ENCODE measurements around the gene CYB561. TPM values are rescaled to one million over a fixed set of nuclear protein-coding genes. Genes with fewer than 3 reads are reported as not detected.

The CYB561 gene
- total and polyA plus RNA-seq, 2 of the 4 experiments (the other 2 are of a cell fraction), result 2.5 to 3.0 TPM

DNA sequence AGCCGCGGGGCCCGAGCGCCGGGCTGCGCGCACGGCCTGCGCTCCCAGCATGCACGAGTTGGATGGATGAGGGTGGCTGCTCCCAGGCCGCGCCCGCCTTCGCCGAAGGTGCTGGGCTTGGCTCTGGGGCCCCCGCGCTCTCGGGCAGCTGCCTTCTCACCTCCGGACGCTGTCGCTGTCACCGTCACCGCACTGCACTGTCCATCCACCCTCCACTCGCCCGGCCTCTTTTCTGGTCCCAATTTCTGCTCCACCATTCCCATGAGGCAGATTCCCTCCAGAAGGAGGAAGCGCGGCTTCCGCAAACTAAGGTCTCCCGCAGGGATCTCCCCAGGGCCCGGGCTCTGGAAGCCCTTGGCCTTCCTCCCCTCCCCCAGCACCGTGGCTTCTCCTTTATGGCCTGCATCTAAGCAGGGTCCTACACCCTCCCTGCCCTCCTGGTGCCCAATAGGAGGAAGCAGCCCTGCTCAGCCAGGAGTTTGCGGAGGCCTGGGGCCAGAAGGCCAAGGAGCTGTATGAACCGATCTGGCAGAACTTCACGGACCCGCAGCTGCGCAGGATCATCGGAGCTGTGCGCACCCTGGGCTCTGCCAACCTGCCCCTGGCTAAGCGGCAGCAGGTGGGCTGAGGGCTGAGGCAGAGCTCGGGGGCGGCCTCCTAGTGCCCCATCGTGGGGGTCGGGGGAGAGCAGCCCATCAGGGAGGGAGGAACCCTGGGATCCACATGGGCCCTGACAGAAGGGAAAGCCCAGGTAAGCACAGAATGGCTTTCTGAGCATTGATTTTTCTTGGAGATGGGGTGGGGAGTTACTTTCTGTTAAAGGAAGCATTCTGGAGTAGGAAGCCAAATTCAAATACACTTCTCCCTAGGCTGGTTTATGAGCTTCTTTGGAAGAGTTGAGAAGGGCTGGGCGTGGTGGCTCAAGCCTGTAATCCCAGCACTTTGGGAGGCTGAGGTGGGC, 31.7 kb upstream of the CYB561 start (continued):
- TF ChIP-seq MXI1 (IDR thresholded peaks at IDR 0.05; ENCODE audit: borderline replicate concordance, low read depth, low read length), result no peak

DNA sequence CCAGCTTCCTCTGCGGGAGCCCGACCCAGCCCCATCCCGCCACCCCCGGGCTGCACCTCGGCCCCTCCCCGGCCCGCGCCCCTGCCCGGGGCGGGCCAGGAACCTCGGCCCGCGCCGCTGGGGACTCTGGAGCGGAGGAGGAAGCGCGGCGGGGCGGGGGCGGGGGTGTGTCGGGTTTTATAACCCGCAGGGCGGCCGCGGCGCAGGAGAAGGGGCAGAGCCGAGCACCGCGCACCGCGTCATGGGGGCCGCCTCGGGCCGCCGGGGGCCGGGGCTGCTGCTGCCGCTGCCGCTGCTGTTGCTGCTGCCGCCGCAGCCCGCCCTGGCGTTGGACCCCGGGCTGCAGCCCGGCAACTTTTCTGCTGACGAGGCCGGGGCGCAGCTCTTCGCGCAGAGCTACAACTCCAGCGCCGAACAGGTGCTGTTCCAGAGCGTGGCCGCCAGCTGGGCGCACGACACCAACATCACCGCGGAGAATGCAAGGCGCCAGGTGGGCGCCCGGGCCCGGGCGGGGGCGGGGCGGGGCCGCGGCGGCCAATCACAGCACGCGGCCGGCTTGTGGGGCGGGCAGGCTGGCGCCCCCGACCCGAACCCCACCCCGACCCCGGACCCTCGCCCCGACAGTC, 30.9 kb upstream of the CYB561 start, which contains the start of gene ACE:
TSS of gene ACE (plus strand) at position 208 of the 626 bp plus-strand sequence. CDS start at position 242, 34 bp downstream.
- H3K9ac ChIP-seq (ENCODE audit: low read depth, low read length), result no peak within 1 kb of the TSS
- peaks cover 5% of the 10 kb centered on the region; the same call in 1 of the 2 replicates for H3K9me1 ChIP-seq (ENCODE audit: insufficient read depth, low read length)
- intact Hi-C loops (cut with micrococcal nuclease), result no loop called here
- H2AK5ac ChIP-seq (ENCODE audit: low read depth, low read length), result peak within 1 kb of the TSS; percentile 47; the same call in 1 of the 2 replicates
- no peak within 1 kb of the TSS for H3K27ac ChIP-seq (ENCODE audit: insufficient read depth, low read length)
- TF ChIP-seq MAFK (IDR thresholded peaks at IDR 0.05; ENCODE audit: low read depth, low read length) (0 out of 2 replicates have a peak, but pooled peaks have one; percentile 12), MAZ (IDR thresholded peaks at IDR 0.05; ENCODE audit: borderline replicate concordance, low read depth, low read length) (no peak)
- 0 out of 2 replicates have a peak within 1 kb of the TSS, but pooled peaks have one; percentile 32 for H2BK20ac ChIP-seq (ENCODE audit: low read depth, low read length)
- CTCF ChIA-PET, result no interaction called here
- H3K4me3 ChIP-seq (ENCODE audit: insufficient read depth, low read depth, low read length), result peak within 1 kb of the TSS; percentile 39
- H3K4ac ChIP-seq (ENCODE audit: low read depth, low read length), result peak within 1 kb of the TSS; percentile 59
- in situ Hi-C loops (cut with MboI; ENCODE audit: low sequenced_read_pairs), result no loop called here
- DNase-seq (peak; percentile 15), ATAC-seq (ENCODE audit: low read depth) (peak; percentile 43)
- H3K4me2 ChIP-seq (ENCODE audit: low read depth, low read length), result peak within 1 kb of the TSS; percentile 67
- no peak within 1 kb of the TSS for H4K8ac ChIP-seq (ENCODE audit: low read depth in 2 of 2, low read length in 2 of 2)
- peaks cover 11% of the 10 kb centered on the region for H3K4me1 ChIP-seq (ENCODE audit: control insufficient read depth, insufficient read depth, low read length)
- H2BK120ac ChIP-seq (ENCODE audit: low read depth, low read length), result no peak within 1 kb of the TSS
- no peak within 1 kb of the TSS for H2BK15ac ChIP-seq (ENCODE audit: low read depth, low read length)
- H4K5ac ChIP-seq (ENCODE audit: low read depth, low read length), result no peak within 1 kb of the TSS
- H3K23ac ChIP-seq (ENCODE audit: low read depth, low read length), result peak within 1 kb of the TSS; percentile 20; the same call in 1 of the 2 replicates
- no peaks in the 10 kb centered on the region for H4K20me1 ChIP-seq (ENCODE audit: insufficient read depth, low read length)
- no peak within 1 kb of the TSS; the same call in none of the 2 replicates for H4K91ac ChIP-seq (ENCODE audit: insufficient read depth, low read depth, low read length)
- 0% methylated on average over 42 of the region's 78 CpGs; no CpG with 5 or more reads in 1 of the 2 experiments for whole genome bisulfite sequencing, 2 experiments (ENCODE audit: extremely low coverage in 2 of 2, insufficient read length in 1 of 2)
- H2AK9ac ChIP-seq (replicated peaks; ENCODE audit: low read depth, low read length, poor library complexity), result peak within 1 kb of the TSS; percentile 85
- POLR2A ChIA-PET (ENCODE audit: unreplicated experiment), result no interaction called here
- no peak within 1 kb of the TSS for H3K56ac ChIP-seq (ENCODE audit: extremely low read depth, insufficient read depth, low read length)
- H3K27me3 ChIP-seq (ENCODE audit: control insufficient read depth, insufficient read depth, low read length), result peaks cover 11% of the 10 kb centered on the region
- H3K14ac ChIP-seq (replicated peaks; ENCODE audit: low read depth, low read length), result peak within 1 kb of the TSS; percentile 19; the same call in 1 of the 2 replicates
- no peaks in the 10 kb centered on the region for H3K79me1 ChIP-seq (ENCODE audit: low read depth in 1 of 2, low read length in 2 of 2)
- BruUV-seq (replicated peaks), result no TSS peak
- peak within 1 kb of the TSS; percentile 92 for H2AFZ ChIP-seq (replicated peaks; ENCODE audit: low read length, poor library complexity)
- no peak within 1 kb of the TSS for H2BK5ac ChIP-seq (ENCODE audit: low read depth, low read length, poor library complexity, severe bottlenecking)
- dilution Hi-C loops (cut with HindIII; ENCODE audit: low sequenced_read_pairs, unreplicated experiment), result no loop called here
- H3K36me3 ChIP-seq (ENCODE audit: control insufficient read depth, insufficient read depth, low read length), result no peaks in the 10 kb centered on the region
- no peaks in the 10 kb centered on the region for H3K9me3 ChIP-seq (ENCODE audit: control insufficient read depth, insufficient read depth, low read length)
- no peak within 1 kb of the TSS for H3K18ac ChIP-seq (ENCODE audit: low read depth, low read length)

Data from IMR-90 (cell line).